Erythroblast (primary cell): ENCODE data around the gene ITPK1.
"Not testable (repeated sequence)": the region's sequence is repeated elsewhere in the genome, so short reads cannot be mapped to it uniquely, and the experiment has no call there.

Experiments
- GATA1 ChIP-seq: IDR thresholded peaks from 2 replicates; pipeline ENCODE4 v1.6.1; 2011; ENCODE audit warnings: low read depth, mild to moderate bottlenecking, control low read depth, low read length, moderate library complexity
- POLR2A ChIP-seq: IDR thresholded peaks from 2 replicates; pipeline ENCODE4 v1.6.1; 2011; ENCODE audit warnings: mild to moderate bottlenecking, low read length

DNA sequence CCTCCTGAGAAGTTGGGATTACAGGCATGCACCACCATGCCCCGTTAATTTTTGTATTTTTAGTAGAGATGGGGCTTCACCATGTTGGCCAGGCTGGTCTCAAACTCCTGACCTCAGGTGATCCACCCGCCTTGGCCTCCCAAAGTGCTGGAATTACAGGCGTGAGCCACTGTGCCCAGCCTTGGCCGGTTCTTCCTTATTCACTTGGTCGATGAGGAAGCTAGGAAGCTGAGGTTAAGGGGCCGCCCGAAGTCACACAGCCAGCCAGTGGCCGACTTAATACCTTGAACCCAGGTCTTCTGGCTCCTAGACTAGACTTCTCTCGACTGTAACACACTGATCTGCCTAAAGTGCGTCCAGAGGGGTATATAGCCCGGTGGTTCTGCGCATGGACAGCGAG is 20.8 kb upstream of the ITPK1 start:
- not testable (repeated sequence) for TF ChIP-seq GATA1, POLR2A
